Skin of body (tissue), 2 donors: ENCODE measurements around the gene TSSK2. TPM values are rescaled to one million over a fixed set of nuclear protein-coding genes. Genes with fewer than 3 reads are reported as not detected.

Experiments
- DNase-seq: peaks from one replicate; lab custom pipeline; 2025; lab: John Stamatoyannopoulos, UW
- total RNA-seq: library from RNA; depleted of rRNA; stranded (reverse); fragments of >200 nt; gene quantifications from one replicate; pipeline ENCODE4 v1.2.3, GENCODE V29; 2014

TSSK2 gene
- total RNA-seq, 1 donor from 2014 or later: not detected

DNA sequence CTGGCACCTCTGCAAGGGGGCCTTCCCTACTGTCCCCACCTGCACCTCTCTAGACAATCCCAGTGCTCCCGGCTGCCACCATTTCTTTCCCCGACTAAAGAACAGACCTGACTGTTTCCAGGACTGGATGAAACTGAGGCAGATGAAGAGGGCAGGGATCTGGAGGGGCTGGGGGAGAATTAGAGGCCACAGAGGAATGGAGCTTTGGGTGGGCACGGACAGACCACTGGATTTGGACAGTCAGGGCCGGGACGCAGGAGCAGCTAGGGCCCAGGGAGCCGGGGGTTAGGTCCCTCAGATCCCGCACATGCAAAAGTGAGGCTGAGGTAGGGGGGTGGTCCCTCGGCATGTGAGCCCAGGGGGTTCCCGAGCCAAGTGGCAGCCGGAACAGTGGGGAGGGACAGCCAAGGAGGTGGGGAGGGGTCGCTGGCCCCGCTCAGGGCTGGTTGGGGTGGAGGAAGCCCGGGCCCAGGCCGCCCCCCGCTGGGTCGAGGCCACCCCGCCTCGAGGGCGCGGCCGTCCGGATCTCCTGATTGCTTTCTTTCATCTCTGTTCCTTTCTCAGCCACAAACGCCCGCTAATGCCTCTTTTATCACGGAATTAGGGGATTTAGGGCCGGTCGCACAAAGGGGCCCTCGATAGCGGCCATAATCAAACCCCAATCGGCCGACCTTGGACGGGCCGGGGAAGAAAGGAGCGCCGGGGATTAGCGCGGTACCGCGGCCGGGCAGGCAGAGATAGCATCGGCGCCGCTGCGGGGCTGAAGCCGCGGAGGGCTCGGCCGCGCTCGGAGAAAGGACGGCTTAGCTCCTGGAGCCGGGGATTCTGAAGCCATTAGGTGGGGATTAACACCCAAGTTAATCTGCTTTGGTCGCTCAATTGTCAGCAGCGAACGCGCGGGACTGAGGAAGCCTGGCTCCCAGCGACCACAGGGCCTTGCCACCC, 38.2 kb downstream of the TSSK2 start:
- DNase-seq: no peak

DNA sequence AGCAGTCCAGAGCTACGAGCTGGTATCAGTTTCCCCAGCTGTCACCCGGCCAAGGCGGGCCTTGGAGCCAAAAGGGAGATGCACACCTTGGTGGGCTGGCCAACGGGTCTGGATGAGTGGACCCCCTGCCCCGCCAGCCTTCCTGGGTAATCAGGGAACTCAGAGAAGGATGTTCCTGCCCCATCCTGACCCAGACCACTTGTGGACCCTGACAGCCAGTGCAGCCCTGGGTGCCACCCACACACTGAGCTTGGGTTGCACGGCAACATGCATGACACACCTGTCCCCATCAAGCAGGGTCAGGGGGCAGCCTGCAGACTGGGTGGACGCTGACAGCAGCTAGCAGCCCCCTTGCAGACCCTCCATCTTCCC, 38.8 kb downstream of the TSSK2 start:
- DNase-seq: no peak

DNA sequence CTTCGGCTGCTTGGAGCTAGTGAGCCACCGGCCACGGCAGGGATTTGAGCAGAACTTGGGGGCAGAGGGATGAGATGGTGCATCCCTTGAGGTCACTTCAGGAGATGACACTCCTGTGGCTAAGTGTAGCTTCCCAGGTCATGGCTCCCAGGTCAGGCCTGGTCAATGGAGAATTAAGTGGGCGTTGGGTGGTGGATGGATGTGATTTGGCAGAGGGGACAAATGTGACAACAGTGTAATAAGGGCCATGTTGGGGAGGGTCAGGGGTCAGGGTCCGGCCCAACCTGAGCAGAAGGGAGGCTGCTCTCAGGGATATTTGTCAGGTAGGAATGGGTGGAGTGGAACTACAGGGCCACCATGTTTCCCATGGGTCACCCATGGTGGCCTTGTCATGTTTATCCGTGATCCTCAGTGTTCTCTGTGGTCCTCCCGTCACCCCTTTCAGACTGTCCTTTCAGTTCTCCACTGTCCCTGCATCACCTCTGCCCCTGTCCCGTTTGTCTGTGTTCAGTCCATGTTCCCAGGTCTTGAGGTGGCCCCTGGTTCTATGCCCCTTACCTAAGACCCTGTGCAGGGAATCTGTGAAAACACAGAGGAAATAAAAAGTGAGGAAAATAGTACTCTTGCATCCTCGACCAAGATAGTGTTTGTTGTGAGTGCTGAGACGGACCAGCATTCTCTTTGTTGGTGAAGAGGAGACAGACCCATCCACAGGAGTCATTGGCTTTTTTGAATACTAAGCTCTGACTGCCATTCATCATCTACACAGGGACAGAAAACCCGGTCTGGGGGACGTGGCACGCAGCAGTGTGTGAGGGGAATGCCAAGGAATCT, 41.3 kb downstream of the TSSK2 start:
- no peak for DNase-seq

DNA sequence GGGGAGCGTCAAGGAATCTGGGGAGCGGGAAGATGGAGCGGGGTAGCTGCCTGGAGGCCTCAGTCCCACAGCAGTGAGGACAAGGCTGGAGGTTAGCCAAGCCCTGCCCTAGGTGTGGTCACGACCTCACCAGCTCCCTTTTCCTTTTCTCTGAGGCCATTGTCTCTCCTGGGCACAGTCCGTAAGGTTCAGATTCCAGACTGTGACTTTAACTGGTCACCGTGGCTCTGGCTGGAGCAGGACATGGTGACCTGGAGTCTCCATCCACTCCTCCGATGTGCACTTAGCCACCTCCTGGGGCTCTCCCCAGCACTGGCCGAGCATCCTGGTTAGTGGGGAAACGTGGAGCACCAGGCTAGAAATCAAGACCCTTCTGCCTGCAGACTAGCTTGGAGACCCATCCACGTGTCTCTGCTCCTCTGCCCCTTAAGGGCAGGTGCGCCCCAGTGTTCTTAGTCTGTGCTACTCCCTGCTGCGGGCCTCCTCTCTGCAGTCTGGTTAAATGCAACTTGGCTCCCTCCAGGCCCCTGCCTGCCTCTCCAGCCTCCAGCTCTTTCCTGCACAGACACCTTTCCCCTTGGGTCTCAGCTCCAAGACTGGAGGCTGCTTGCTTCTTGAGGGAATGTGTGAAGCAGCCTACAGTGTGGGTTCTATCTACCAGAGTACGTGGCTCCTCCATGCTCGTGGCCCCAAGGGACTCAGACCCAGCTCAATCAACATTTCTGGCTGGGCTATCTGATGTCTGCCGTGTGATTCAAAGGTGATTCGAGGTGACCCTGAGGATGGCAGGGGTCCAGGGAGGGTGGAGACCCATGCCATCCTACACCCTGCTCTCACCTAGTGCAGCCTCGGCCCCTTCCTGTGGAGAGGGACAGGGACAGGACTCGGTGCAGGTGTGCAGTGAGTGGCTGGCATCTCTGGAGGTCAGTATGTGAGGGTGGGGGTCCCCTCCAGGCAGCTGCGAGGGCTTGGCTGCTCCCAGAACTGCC, 42.2 kb downstream of the TSSK2 start:
- DNase-seq: no peak

DNA sequence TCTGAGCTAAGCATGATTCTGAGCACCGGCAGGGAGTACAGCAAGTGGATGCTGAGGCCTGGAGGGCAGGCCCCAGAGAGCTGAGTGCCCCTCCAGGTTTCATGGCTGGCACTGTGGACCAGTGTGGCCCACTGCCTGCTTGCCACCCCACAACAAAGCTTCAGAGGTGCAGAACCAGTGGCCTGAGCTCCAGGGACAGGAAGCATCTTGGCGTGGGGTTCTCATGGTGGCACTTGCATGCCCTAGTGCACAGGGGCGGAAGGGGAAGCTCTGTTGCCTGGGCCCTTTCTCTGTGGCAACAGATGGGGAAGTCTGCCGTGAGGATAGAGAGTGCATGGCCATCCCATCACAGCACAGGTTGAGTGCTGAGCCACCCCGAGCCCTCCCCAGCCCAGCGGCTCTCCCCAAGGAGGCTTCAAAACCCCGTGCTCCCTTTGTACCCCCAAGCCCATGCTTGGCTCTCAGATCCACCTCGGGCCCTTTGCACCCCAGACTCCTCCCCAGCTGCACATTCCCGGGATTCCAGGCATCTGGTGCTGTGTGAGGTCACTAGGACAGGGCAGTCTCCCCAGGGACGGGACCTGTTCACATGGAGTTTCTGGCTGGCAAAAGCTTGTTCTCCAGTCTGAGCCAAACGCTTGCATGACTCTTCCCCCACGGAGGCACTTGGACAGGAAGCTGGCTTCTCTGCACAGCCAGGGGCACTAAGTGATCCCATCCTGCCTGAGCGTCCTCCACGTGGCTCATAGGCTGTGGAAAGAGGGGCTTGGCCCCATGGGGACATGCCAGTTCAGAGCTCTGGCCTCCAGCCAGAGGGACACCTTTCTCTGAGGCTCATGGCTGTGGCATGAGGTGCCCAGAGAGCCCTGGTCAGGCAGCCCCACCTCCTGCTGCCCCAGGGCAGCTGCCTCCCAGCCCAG, 43.3 kb downstream of the TSSK2 start:
- DNase-seq: no peak

DNA sequence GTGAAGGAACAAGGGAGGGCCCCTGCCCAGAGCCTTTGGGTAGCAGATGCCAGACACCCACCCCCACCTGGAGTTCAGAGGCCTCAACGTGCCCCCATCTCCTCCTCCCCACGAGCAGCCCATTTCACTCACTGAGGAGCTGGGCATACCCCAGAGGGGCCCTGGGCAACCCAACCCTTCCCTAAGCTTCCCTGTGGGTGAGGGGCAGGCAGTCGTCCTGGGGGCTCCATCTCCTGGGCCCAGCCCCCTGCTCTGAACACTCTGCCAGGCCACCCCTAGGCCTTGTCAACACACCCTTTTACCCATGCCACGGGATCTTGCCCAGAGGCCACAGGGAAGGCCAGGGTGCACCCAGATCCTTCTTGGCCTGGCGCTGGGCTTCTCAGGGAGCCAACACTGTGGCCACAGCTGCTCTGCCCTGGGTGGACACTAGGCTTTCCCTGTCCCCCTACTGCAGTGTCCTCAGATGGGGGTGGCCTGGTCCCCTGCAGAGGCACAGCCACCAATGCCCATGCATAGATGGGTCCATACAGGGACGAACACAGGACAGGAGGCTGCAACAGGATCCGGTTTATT, 44.0 kb downstream of the TSSK2 start:
- no peak for DNase-seq

DNA sequence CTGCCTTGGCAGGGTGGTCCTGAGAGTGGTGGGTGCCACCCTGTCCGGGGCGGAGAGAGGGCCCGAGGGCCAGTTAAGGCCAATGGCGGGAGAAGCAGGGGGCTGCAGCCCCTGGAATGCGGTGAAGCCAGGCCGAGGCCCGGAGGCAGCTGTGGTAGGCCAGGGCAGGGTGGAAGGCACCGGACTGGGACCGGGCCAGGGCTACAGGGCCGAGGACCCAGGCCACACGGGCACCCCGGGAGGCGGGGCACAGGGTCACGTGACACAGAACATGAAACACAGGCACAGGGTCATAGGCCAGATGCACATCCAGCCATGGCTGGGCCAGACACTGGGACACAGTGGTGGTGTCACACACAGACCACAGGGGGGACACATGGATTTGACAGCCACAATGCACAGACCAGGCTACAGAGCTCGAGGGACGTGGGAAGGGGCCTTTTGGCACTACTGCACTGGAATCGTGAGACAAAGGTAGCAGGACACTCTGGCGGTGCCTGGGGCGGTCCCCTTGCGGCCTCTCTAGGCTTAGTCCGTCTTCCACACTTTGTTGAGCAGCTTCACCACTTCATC, 44.6 kb downstream of the TSSK2 start:
- no peak for DNase-seq

DNA sequence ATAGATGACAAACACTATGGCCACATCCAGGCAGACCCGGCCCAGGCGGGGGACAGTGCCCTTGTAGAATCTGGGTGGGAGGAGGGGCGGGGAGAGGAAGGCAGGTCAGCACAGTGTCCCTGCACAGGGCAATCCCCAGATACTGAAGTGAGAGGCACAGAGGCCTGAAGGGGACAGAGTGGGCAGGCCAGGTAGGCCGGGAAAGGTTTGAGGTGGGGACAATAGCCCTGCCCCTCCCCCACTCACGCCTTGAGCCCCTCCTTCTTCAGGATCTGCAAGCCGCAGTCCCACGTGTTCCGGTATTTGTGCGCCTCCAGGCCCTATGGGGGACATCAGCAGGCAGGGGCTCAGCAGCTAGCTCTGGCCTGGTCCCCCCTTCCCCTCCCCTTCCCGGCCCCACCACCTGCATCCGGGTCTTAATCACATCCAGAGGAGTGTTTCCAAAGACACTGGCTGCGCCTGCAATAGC, 45.1 kb downstream of the TSSK2 start:
- no peak for DNase-seq

DNA sequence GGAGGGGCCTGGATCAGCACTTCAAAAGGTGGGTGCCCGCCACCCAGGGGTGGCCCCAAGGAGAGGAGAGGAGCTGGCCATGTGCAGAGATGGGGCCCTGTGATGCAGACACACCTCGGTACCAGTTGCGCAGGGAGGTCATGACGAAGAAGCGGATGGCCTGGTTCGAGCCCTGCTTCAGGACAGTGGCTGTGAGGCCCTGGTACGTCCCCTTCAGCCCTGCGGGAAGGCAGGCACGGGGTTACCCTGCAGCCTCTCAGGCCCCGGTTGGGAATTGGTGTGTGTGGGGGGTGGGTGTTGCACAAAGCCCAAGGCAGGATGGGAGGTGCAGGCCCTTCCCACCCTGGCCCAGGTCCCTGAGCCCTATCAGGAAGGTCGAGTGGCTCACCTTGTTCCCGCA, 45.6 kb downstream of the TSSK2 start:
- no peak for DNase-seq

DNA sequence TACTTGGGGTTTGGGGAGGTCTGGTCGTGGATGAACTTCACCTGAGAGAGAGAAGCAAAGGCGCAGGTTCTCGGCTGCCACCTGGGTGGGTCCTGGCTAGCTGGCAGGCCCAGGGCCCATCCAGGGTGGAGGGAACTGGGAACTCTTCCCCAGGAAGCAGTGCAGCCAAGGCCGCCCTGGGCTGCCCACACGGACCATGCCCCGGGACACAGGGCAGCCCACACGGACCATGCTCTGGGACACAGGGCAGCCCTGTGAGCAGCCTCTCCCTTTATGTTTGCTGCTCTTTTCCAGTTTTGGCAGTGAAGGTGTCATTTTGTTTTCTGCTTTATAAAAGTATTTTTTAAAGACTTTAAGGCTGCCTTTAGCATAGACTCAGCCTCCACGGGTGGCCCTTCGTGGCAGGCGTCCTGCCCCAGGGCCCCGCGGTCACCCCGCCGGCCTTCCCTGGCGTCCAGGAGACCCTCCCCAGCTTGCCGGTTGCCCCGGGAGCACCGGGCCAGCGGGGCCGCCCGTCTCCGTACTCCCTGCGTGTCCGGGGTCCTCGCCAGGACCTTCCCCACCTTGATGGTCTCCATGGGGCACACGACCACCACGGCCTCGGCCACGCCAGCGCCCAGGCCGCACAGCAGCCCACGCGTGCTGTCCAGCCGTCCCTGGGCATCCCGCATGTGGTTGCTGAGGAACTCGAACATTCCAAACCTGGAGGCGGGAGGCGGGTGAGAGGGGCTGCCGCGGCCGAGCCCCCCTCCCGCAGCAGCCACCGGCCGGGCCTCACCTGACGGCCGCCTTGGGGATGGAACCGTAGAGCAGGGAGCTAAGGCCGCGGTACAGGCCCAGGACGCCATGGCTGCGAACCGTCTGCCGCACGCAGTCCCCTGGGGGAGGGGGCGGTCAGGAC, 46.3 kb downstream of the TSSK2 start:
- DNase-seq: no peak

DNA sequence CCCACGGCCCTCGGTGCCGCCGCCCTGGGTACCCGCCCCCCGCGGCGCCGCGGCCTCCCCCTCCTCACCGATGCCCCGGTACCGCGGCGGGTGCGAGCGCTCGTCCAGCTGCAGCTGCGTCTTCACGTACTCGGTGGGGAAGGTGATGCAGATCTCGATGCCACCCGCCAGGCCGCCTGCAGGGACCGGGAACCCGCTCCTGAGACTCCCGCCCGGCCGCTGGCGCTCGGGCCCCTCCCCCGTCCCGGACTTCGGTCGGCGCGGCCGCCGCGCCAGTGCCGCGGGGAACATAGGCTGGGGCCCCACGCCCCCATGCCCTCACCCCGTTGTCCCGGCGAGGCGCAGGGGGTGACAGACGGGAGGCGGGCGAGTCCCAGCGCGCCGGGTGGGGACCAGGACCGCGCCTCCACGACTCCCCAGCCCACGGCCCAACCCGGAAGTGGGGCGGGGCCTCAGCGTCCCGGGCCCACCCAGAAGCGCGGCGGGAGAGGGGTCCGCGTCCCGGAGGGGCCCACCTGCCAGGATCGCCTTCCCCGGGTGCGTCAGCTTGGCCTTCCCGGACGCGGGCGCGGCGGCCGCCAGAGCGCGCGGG, 47.1 kb downstream of the TSSK2 start:
- no peak for DNase-seq

DNA sequence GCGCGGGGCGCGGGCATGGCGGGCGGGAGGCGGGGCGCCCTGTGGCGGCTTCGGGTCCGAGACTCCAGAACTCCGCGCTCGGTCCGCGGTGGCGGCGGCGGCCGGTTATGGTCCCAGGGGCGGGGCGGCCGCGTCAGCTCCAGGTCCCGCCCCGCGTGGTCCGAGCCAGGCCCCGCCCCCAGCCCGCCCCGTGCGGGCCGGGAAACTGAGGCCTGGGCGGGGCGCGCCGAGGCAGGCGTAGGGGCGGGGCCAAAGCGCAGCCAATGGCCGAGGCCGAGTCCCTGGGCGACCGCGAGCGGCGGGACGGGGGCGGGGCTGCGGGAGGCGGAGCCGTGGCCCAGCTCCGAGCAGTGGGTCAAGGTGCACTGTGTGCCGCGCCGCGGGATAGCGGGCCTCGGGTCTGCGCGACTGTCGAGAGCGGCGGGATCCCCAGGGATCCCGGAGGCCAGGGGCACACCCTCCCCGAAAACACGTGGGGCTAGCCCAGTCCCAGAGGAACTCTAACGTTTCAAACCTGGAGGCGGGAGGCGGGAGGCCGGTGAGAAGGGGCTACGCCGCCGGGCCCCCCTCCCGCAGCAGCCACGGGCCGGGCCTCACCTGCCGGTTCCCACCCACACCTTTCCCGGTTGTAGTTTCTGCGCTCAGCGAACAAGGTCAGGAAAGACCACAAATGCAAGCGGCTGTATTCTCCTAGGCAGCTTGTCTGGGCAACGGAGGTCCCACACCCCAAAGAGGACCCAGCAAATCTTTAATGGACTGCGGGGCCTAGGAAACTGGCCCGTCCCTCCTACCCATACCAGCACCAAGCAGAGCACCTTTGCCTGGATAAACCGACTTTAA, 47.8 kb downstream of the TSSK2 start, which contains the start of gene SLC25A1:
SLC25A1 (minus strand) TSS at position 80 of the 840 bp plus-strand sequence; CDS start at position 17, 63 bp downstream.
- peak; percentile 71 for DNase-seq

DNA sequence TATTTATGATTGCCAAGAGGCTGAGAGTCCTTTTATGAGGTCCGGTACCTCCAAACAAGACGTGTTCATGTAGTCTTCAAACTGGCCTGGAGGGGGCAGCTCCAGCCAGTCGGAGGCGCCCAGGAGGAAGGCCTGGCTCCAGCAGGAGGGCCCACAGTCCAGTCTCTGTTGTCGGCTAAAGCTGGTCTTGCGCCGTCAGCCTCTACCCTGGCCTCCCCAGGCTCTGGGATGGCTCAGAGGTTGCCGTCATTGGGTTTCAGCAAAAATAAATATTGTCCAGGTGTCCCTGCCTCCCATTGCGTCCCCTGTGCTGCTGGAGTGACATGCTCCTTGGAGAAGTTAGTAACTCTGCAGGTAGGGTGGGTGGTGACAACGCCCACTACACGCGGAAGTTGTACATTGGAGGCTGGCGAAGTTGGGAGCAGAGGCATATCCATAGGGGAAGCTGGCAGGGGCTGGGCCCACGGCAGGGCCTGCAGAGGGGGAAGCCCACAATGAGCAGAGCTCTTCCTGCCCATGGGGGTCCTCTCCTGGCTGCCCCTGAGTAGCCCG, 48.5 kb downstream of the TSSK2 start:
- no peak for DNase-seq

DNA sequence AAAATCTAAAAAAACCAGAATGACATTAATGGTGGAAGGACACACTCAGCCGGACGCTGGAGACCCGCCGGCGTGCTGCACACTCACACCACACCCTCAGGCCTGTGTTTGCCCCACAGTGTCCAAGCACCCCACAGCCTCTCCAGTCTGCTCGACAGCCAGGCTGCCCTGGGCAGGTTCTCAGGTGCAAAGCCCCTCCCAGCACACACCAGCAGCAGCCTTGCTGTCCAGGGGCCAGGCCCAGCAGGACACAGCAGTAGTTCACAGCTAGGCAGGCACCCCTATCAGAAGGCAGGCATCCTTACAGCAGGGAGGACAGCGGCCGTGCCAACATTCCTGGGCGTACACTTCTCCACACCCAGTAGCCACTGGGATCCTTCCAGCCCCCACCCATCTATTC, 49.1 kb downstream of the TSSK2 start:
- DNase-seq: no peak

DNA sequence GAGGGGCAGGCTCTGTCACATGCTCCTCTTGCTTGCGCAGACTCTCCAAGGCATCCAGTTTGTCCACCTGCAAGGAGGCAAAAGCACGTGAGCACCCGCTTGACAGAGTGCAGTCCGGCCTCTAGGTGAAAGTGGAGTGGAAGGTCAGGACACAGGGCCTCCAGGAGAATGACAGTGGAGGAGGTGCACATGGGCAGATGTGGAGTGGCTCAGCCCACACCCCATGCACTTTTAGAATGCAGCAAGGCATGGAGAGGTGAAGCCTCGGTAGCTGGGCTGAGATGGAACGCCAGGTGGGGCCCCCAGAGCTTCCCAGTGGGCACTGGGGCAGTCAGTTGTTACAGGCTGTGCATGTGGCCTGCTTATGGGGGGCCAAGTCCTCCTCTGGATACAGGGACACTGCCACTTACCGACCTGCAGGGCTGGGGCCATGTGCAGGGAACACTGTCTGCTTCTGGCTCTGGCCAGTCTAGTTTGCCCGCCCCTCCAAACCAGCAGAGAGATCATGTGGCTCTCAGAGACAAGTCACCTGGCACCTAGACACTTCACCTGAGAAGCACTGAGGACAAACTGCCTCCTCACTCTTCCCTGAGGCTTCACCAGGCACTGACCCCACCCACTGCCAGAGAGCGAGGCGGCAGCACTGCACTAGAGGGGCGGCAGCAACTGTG, 49.8 kb downstream of the TSSK2 start:
- no peak for DNase-seq
